ENCODE measurements around the gene YAP1.

YAP1 gene

DNA sequence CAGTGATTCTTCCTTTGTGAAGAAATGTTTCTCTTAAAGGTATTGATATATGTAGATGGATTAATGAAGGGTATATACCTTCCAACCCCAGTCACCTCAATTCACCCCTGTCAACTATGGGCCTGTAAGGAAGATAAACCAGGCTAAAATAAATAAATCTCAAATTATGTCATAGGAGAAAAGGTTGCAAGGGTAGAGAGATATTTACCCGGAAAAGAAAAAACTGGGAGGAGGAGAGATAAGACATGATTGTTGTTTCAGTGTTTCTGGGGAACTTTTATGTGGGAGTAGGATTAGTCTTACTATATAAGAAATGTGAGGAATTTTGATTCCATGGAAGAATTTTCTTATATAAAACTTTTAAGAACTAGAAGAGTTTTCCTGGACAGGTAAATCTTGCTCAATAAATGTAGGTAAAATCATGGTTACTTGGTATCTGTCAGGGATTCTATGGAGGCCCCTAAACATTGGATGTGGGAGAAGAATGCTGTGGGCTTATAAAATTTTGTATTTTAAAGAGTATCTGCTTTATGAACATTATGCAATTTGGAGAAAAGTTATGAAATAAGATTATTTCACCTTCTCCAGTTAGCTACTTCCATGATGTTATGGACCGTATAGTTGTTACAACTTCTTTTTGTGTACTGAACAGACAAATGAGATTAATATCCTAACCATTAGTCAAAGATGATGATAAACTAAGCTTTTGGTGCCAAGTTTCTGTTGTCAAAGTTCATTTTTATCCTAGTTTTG lies 6.4 kb downstream of the YAP1 start:
- DNase-seq (ENCODE audit: insufficient read length, low spot score) (no peak), FAIRE-seq (no peak)
- TF ChIP-seq, protein P1, sequence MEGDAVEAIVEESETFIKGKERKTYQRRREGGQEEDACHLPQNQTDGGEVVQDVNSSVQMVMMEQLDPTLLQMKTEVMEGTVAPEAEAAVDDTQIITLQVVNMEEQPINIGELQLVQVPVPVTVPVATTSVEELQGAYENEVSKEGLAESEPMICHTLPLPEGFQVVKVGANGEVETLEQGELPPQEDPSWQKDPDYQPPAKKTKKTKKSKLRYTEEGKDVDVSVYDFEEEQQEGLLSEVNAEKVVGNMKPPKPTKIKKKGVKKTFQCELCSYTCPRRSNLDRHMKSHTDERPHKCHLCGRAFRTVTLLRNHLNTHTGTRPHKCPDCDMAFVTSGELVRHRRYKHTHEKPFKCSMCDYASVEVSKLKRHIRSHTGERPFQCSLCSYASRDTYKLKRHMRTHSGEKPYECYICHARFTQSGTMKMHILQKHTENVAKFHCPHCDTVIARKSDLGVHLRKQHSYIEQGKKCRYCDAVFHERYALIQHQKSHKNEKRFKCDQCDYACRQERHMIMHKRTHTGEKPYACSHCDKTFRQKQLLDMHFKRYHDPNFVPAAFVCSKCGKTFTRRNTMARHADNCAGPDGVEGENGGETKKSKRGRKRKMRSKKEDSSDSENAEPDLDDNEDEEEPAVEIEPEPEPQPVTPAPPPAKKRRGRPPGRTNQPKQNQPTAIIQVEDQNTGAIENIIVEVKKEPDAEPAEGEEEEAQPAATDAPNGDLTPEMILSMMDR (IDR thresholded peaks at IDR 0.05; ENCODE audit: insufficient read depth, missing control alignments): no peak

GRCh38 chr11:102117472-102118113 lies 7.3 kb downstream of the YAP1 start:
- no peak for DNase-seq (ENCODE audit: insufficient read length, low spot score)
- no peak for FAIRE-seq
- TF ChIP-seq, protein P1 (IDR thresholded peaks at IDR 0.05; ENCODE audit: insufficient read depth, missing control alignments): no peak

DNA sequence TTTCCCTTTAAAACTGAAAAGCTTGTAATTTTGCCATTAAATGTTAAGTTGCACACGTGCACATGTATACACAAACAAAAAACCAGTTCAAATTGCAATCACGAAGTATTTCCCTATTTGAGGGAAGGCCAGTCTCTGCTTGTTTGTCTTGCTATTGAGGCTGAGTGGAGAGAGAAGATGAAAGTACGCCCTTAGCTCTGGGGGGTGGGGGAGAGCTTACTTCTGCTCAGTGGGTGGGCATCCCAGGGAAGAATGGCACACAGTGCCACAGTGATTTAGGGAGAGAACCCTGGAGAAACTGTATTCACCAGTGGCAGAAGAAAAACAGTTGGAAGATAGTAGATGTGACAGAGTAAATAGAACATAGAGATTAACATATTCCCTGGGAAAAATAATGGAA lies 8.7 kb downstream of the YAP1 start:
- DNase-seq (ENCODE audit: insufficient read length, low spot score) (no peak), FAIRE-seq (no peak)
- TF ChIP-seq, protein P1 (IDR thresholded peaks at IDR 0.05; ENCODE audit: insufficient read depth, missing control alignments): no peak

- FAIRE-seq (no peak), DNase-seq (ENCODE audit: insufficient read length, low spot score) (no peak)
- TF ChIP-seq, protein P1 (IDR thresholded peaks at IDR 0.05; ENCODE audit: insufficient read depth, missing control alignments): no peak
Observed at GRCh38 chr11:102119997-102120396, 9.8 kb downstream of the YAP1 start.

- FAIRE-seq (no peak), DNase-seq (ENCODE audit: insufficient read length, low spot score) (no peak)
- TF ChIP-seq, protein P1 (IDR thresholded peaks at IDR 0.05; ENCODE audit: insufficient read depth, missing control alignments): no peak
Observed at GRCh38 chr11:102120437-102120973, 10.3 kb downstream of the YAP1 start.

DNA sequence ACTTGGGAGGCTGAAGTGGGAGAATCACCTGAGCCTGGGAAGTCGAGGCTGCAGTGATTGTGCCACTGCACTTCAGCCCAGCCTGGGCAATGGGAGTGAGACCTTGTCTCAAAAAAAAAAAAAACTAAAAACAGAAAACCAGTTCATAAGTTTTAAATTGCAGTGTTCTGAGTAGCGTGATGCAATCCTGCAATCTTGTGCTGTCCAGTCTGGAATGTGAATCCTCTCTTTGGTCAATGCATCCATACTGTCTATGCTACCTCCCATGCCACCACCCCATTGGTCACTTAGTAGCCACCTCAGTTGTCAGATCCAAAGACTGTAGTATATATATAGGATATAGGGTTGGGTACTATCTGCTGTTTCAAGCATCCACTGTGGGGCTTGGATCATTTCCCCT lies 11.1 kb downstream of the YAP1 start:
- DNase-seq (ENCODE audit: insufficient read length, low spot score) (no peak), FAIRE-seq (no peak)

More for the DNA sequence above, 11.1 kb downstream of the YAP1 start:
- TF ChIP-seq, protein P1 (IDR thresholded peaks at IDR 0.05; ENCODE audit: insufficient read depth, missing control alignments): no peak
